ENCODE measurements around the gene CEP43.
"Not testable (repeated sequence)": the region's sequence is repeated elsewhere in the genome, so short reads cannot be mapped to it uniquely, and the experiment has no call there.

CEP43 gene

GRCh38 chr6:166999145-166999883, at the start of gene CEP43:
CEP43 (plus strand) TSS chr6:166999397; CDS start chr6:166999413, 16 bp downstream.
- TF ChIP-seq FOXP2 (optimal IDR thresholded peaks at IDR 0.05; ENCODE audit: control extremely low read depth, extremely low read length, insufficient read depth) (no peak), EZH2 (IDR thresholded peaks at IDR 0.05) (no peak), POLR2AphosphoS5 (IDR thresholded peaks at IDR 0.05; ENCODE audit: borderline replicate concordance, low read depth, low read length) (peak; percentile 90)
- peak within 1 kb of the TSS; percentile 97 for H3K4me3 ChIP-seq
- peaks cover 38% of the 10 kb centered on the region for H3K36me3 ChIP-seq (ENCODE audit: insufficient read depth, low read length)
- H3K9me3 ChIP-seq (ENCODE audit: low read depth, low read length) = no peaks in the 10 kb centered on the region
- peak within 1 kb of the TSS; percentile 54; the same call in 1 of the 2 replicates for H3K27ac ChIP-seq
- DNase-seq (ENCODE audit: low read depth, low spot score) = peak; percentile 30
- H3K9ac ChIP-seq (ENCODE audit: insufficient read length) = peak within 1 kb of the TSS; percentile 87

GRCh38 chr6:166949528-166950442, 49.4 kb upstream of the CEP43 start:
- TF ChIP-seq POLR2AphosphoS5 (IDR thresholded peaks at IDR 0.05; ENCODE audit: borderline replicate concordance, low read depth, low read length) (no peak), EZH2 (IDR thresholded peaks at IDR 0.05) (no peak), FOXP2 (optimal IDR thresholded peaks at IDR 0.05; ENCODE audit: control extremely low read depth, extremely low read length, insufficient read depth) (no peak)
- Histone ChIP-seq H3K9ac (ENCODE audit: insufficient read length) (no peak overlapping the region), H3K36me3 (ENCODE audit: insufficient read depth, low read length) (no peaks in the 10 kb centered on the region), H3K9me3 (ENCODE audit: low read depth, low read length) (no peaks in the 10 kb centered on the region), H3K4me3 (peak overlapping the region; percentile 31; the same call in 1 of the 2 replicates), H3K27ac (no peak overlapping the region)
- DNase-seq (ENCODE audit: low read depth, low spot score) = no peak

GRCh38 chr6:166950443-166950821, 48.8 kb upstream of the CEP43 start:
- H3K9ac ChIP-seq (ENCODE audit: insufficient read length) = no peak overlapping the region
- TF ChIP-seq POLR2AphosphoS5 (IDR thresholded peaks at IDR 0.05; ENCODE audit: borderline replicate concordance, low read depth, low read length) = no peak
- TF ChIP-seq EZH2 (IDR thresholded peaks at IDR 0.05) = no peak
- TF ChIP-seq FOXP2 (optimal IDR thresholded peaks at IDR 0.05; ENCODE audit: control extremely low read depth, extremely low read length, insufficient read depth) = no peak
- no peaks in the 10 kb centered on the region for H3K36me3 ChIP-seq (ENCODE audit: insufficient read depth, low read length)

GRCh38 chr6:166950892-166951669, 48.1 kb upstream of the CEP43 start:
- not testable (repeated sequence) for DNase-seq (ENCODE audit: low read depth, low spot score); H3K36me3 ChIP-seq (ENCODE audit: insufficient read depth, low read length); H3K27ac ChIP-seq; H3K9ac ChIP-seq (ENCODE audit: insufficient read length); H3K9me3 ChIP-seq (ENCODE audit: low read depth, low read length); H3K4me3 ChIP-seq

More at GRCh38 chr6:166950443-166950821, 48.8 kb upstream of the CEP43 start:
- H3K4me3 ChIP-seq = no peak overlapping the region
- no peak for DNase-seq (ENCODE audit: low read depth, low spot score)
- H3K9me3 ChIP-seq (ENCODE audit: low read depth, low read length) = no peaks in the 10 kb centered on the region
- H3K27ac ChIP-seq = no peak overlapping the region

- Histone ChIP-seq H3K4me3 (no peak overlapping the region), H3K9ac (ENCODE audit: insufficient read length) (no peak overlapping the region), H3K36me3 (ENCODE audit: insufficient read depth, low read length) (no peaks in the 10 kb centered on the region), H3K27ac (no peak overlapping the region), H3K9me3 (ENCODE audit: low read depth, low read length) (no peaks in the 10 kb centered on the region)
- no peak for DNase-seq (ENCODE audit: low read depth, low spot score)
- no peak for TF ChIP-seq POLR2AphosphoS5 (IDR thresholded peaks at IDR 0.05; ENCODE audit: borderline replicate concordance, low read depth, low read length)
- TF ChIP-seq FOXP2 (optimal IDR thresholded peaks at IDR 0.05; ENCODE audit: control extremely low read depth, extremely low read length, insufficient read depth) = no peak
- TF ChIP-seq EZH2 (IDR thresholded peaks at IDR 0.05) = no peak
These were observed 47.5 kb upstream of the CEP43 start for GRCh38 chr6:166951670-166952060.

- no peak overlapping the region for H3K9ac ChIP-seq (ENCODE audit: insufficient read length)
- no peak for DNase-seq (ENCODE audit: low read depth, low spot score)
- no peak overlapping the region for H3K4me3 ChIP-seq
- H3K9me3 ChIP-seq (ENCODE audit: low read depth, low read length) = no peaks in the 10 kb centered on the region
- no peak overlapping the region for H3K27ac ChIP-seq
- TF ChIP-seq EZH2 (IDR thresholded peaks at IDR 0.05) (no peak), POLR2AphosphoS5 (IDR thresholded peaks at IDR 0.05; ENCODE audit: borderline replicate concordance, low read depth, low read length) (no peak), FOXP2 (optimal IDR thresholded peaks at IDR 0.05; ENCODE audit: control extremely low read depth, extremely low read length, insufficient read depth) (no peak)
- H3K36me3 ChIP-seq (ENCODE audit: insufficient read depth, low read length) = no peaks in the 10 kb centered on the region
These were observed 47.1 kb upstream of the CEP43 start for GRCh38 chr6:166952121-166952520.

GRCh38 chr6:166952567-166953486, 46.4 kb upstream of the CEP43 start:
- Histone ChIP-seq H3K9me3 (ENCODE audit: low read depth, low read length) (no peaks in the 10 kb centered on the region), H3K9ac (ENCODE audit: insufficient read length) (no peak overlapping the region), H3K36me3 (ENCODE audit: insufficient read depth, low read length) (no peaks in the 10 kb centered on the region), H3K27ac (no peak overlapping the region), H3K4me3 (no peak overlapping the region)
- TF ChIP-seq POLR2AphosphoS5 (IDR thresholded peaks at IDR 0.05; ENCODE audit: borderline replicate concordance, low read depth, low read length) = no peak
- TF ChIP-seq EZH2 (IDR thresholded peaks at IDR 0.05) = no peak
- TF ChIP-seq FOXP2 (optimal IDR thresholded peaks at IDR 0.05; ENCODE audit: control extremely low read depth, extremely low read length, insufficient read depth) = no peak
- no peak for DNase-seq (ENCODE audit: low read depth, low spot score)

Measured in SK-N-MC (cell line).